ENCODE data around the gene GPR150.

Gene GPR150

DNA sequence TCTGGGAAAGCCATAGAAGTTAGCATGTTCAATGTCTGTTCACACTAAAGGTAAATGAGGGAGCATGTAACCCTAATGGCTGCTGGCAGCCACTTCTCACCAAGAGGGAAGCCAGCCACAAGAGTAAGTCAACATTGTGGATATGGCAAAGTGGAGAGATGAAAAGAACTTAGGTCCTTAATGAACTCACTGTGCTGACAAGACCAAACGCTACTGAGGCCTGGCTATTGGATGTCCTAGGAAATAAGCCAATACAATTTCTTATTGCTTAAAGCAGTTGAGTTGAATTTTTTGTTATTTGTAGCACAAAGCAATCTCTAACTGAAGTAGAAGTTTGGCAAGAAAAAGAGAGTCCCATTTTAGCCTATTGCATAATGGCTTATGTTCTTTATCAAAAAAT lies 6.8 kb downstream of the GPR150 start:
- no peak overlapping the region for H3K27ac ChIP-seq (ENCODE audit: low read length)
- H3K79me2 ChIP-seq (ENCODE audit: insufficient read depth, low read length) = no peaks in the 10 kb centered on the region
- H3K9me3 ChIP-seq (ENCODE audit: insufficient read depth, low read length, severe bottlenecking) = no peaks in the 10 kb centered on the region
- no peaks in the 10 kb centered on the region for H3K36me3 ChIP-seq (ENCODE audit: insufficient read depth, low read length)
- no peak overlapping the region for H3K4me2 ChIP-seq (ENCODE audit: insufficient read depth, low read length)
- TF ChIP-seq, protein P1, sequence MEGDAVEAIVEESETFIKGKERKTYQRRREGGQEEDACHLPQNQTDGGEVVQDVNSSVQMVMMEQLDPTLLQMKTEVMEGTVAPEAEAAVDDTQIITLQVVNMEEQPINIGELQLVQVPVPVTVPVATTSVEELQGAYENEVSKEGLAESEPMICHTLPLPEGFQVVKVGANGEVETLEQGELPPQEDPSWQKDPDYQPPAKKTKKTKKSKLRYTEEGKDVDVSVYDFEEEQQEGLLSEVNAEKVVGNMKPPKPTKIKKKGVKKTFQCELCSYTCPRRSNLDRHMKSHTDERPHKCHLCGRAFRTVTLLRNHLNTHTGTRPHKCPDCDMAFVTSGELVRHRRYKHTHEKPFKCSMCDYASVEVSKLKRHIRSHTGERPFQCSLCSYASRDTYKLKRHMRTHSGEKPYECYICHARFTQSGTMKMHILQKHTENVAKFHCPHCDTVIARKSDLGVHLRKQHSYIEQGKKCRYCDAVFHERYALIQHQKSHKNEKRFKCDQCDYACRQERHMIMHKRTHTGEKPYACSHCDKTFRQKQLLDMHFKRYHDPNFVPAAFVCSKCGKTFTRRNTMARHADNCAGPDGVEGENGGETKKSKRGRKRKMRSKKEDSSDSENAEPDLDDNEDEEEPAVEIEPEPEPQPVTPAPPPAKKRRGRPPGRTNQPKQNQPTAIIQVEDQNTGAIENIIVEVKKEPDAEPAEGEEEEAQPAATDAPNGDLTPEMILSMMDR (IDR thresholded peaks at IDR 0.05; ENCODE audit: borderline replicate concordance, extremely low read depth, low read length, poor library complexity, severe bottlenecking) = no peak
- TF ChIP-seq EZH2 (IDR thresholded peaks at IDR 0.05; ENCODE audit: borderline replicate concordance, low read depth, low read length, severe bottlenecking) = no peak
- H3K4me1 ChIP-seq (ENCODE audit: insufficient read depth, low read length) = peaks cover 13% of the 10 kb centered on the region
- no peak overlapping the region for H2AFZ ChIP-seq (ENCODE audit: low read depth, low read length)
- H3K27me3 ChIP-seq (ENCODE audit: insufficient read depth, low read length, poor library complexity) = no peaks in the 10 kb centered on the region
- H4K20me1 ChIP-seq (ENCODE audit: insufficient read depth, low read length) = no peaks in the 10 kb centered on the region
- no peak overlapping the region for H3K9ac ChIP-seq (ENCODE audit: low read depth, low read length)
- ATAC-seq (ENCODE audit: insufficient read depth, low read depth) (no peak), DNase-seq (no peak)
- H3K4me3 ChIP-seq (ENCODE audit: low read depth in 1 of 2, low read length in 2 of 2) = no peak overlapping the region

DNA sequence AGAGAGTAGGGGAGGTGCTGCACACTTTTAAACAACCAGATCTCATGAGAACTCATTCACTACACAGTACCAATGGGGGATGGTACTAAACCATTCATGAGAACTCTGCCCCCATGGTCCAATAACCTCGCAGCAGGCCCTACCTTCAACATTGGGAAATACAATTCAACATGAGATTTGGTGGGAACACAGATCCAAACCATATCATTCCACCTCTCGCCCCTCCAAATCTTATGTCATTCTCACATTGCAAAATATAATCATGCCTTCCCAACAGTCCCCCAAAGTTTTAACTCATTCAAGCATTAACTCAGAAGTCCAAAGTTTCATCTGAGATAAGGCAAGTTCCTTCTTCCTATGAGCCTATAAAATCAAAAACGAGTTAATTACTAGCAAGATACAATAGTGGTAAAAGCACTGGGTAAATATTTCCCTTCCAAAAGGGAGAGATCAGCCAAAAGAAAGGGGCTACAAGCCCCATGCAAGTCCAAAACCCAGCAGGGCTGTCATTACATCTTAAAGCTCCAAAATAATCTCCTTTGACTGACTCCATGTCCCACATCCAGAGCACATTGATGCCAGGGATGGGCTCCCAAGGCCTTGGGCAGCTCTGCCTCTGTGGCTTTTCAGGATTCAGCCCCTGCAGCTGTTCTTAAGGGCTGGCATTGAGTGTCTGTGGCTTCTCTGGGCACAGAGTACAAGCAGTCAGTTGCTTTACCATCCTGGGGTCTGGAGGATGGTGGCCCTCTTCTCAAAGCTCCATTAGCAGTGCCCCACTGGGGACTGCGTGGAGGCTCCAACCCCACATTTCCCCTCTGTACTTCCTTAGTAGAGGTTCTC lies 8.3 kb downstream of the GPR150 start:
- Histone ChIP-seq H3K79me2 (ENCODE audit: insufficient read depth, low read length) (no peaks in the 10 kb centered on the region), H3K4me1 (ENCODE audit: insufficient read depth, low read length) (peaks cover 7% of the 10 kb centered on the region), H3K36me3 (ENCODE audit: insufficient read depth, low read length) (no peaks in the 10 kb centered on the region), H3K9me3 (ENCODE audit: insufficient read depth, low read length, severe bottlenecking) (no peaks in the 10 kb centered on the region), H3K4me2 (ENCODE audit: insufficient read depth, low read length) (no peak overlapping the region), H3K27me3 (ENCODE audit: insufficient read depth, low read length, poor library complexity) (no peaks in the 10 kb centered on the region), H2AFZ (ENCODE audit: low read depth, low read length) (no peak overlapping the region), H4K20me1 (ENCODE audit: insufficient read depth, low read length) (no peaks in the 10 kb centered on the region), H3K9ac (ENCODE audit: low read depth, low read length) (no peak overlapping the region), H3K27ac (ENCODE audit: low read length) (no peak overlapping the region), H3K4me3 (ENCODE audit: low read depth in 1 of 2, low read length in 2 of 2) (no peak overlapping the region)
- TF ChIP-seq, protein P1 (IDR thresholded peaks at IDR 0.05; ENCODE audit: borderline replicate concordance, extremely low read depth, low read length, poor library complexity, severe bottlenecking) = no peak
- TF ChIP-seq EZH2 (IDR thresholded peaks at IDR 0.05; ENCODE audit: borderline replicate concordance, low read depth, low read length, severe bottlenecking) = no peak
- DNase-seq (no peak), ATAC-seq (ENCODE audit: insufficient read depth, low read depth) (no peak)

- Histone ChIP-seq H3K27me3 (ENCODE audit: insufficient read depth, low read length, poor library complexity) (no peaks in the 10 kb centered on the region), H3K36me3 (ENCODE audit: insufficient read depth, low read length) (no peaks in the 10 kb centered on the region), H3K9ac (ENCODE audit: low read depth, low read length) (no peak overlapping the region), H3K9me3 (ENCODE audit: insufficient read depth, low read length, severe bottlenecking) (no peaks in the 10 kb centered on the region), H3K4me1 (ENCODE audit: insufficient read depth, low read length) (peaks cover 7% of the 10 kb centered on the region), H3K4me2 (ENCODE audit: insufficient read depth, low read length) (no peak overlapping the region), H3K79me2 (ENCODE audit: insufficient read depth, low read length) (no peaks in the 10 kb centered on the region), H4K20me1 (ENCODE audit: insufficient read depth, low read length) (no peaks in the 10 kb centered on the region), H3K27ac (ENCODE audit: low read length) (no peak overlapping the region), H3K4me3 (ENCODE audit: low read depth in 1 of 2, low read length in 2 of 2) (no peak overlapping the region), H2AFZ (ENCODE audit: low read depth, low read length) (no peak overlapping the region)
- DNase-seq = no peak
- no peak for TF ChIP-seq EZH2 (IDR thresholded peaks at IDR 0.05; ENCODE audit: borderline replicate concordance, low read depth, low read length, severe bottlenecking)
- TF ChIP-seq, protein P1 (IDR thresholded peaks at IDR 0.05; ENCODE audit: borderline replicate concordance, extremely low read depth, low read length, poor library complexity, severe bottlenecking) = no peak
- no peak for ATAC-seq (ENCODE audit: insufficient read depth, low read depth)
These were observed 9.0 kb downstream of the GPR150 start for GRCh38 chr5:95628933-95629332.

Measured in DND-41 (cell line).